B cell (primary cell): ENCODE data around the gene LRFN4. TPM values are rescaled to one million over a fixed set of nuclear protein-coding genes. Genes with fewer than 3 reads are reported as not detected.

Experiments used
- ATAC-seq: fragments of 200-7000 bp; cut with Tn5 transposase; one replicate; pipeline ENCODE4 v1.10.0; 2021; ENCODE audit warnings: low read depth, mild to moderate bottlenecking, moderate number of reproducible peaks, moderate library complexity
- CTCF ChIA-PET: fragments of 350-600 bp; sonication (Branson Sonifier 250); formaldehyde crosslinking; loops from one replicate; lab custom pipeline; 2021; ENCODE audit warnings: antibody characterized with exemption, inconsistent platforms; lab: Charles Lee
- POLR2A ChIA-PET: fragments of 350-600 bp; sonication (Branson Sonifier 250); formaldehyde crosslinking; loops from one replicate; lab custom pipeline; 2021; ENCODE audit warnings: antibody characterized with exemption; lab: Charles Lee
- DNase-seq: peaks from one replicate; pipeline ENCODE4 v3.0.0; 2013
- H2AFZ ChIP-seq: 2 replicates; pipeline ENCODE4 v1.6.1; 2012; ENCODE audit warnings: mild to moderate bottlenecking, low read depth, low read length; ENCODE audit not compliant: insufficient read depth, poor library complexity, severe bottlenecking
- H3K27ac ChIP-seq, 2 donors: 1 replicate in 1 of 2; 2 replicates in 1 of 2; pipeline ENCODE4 v1.5.1; 2012 to 2013; ENCODE audit warnings: low read length in 2 of 2, mild to moderate bottlenecking in 2 of 2, moderate library complexity in 1 of 2
- H3K27me3 ChIP-seq, 4 experiments: fragments of 200-600 bp in 1 of 4; sonication (generic) in 1 of 4; replicated peaks in 1 of 4; 1 replicate in 2 of 4; 2 replicates in 2 of 4; pipeline versions ENCODE4 v1.6.1 to v1.7.0; 2013 to 2016; ENCODE audit warnings: low read length in 3 of 4, mild to moderate bottlenecking in 2 of 4, mixed read lengths in 1 of 4, moderate library complexity in 1 of 4; ENCODE audit not compliant: insufficient read depth in 4 of 4, control insufficient read depth in 3 of 4; ENCODE audit errors: control extremely low read depth in 1 of 4
- H3K36me3 ChIP-seq, 2 experiments: replicated peaks in 1 of 2; 1 replicate in 1 of 2; 2 replicates in 1 of 2; pipeline versions ENCODE4 v1.6.1 to v1.7.1; 2013; ENCODE audit warnings: low read length in 1 of 2; ENCODE audit not compliant: insufficient read depth in 2 of 2, control insufficient read depth in 1 of 2; ENCODE audit errors: control extremely low read depth in 1 of 2, extremely low read depth in 1 of 2
- H3K4me1 ChIP-seq, 2 donors: fragments of 200-600 bp in 1 of 2; sonication (generic) in 1 of 2; 1 replicate in 1 of 2; 2 replicates in 1 of 2; pipeline versions ENCODE4 v1.5.1 to v1.6.1; 2013 to 2017; ENCODE audit warnings: low read length in 2 of 2; ENCODE audit not compliant: control insufficient read depth in 2 of 2, insufficient read depth in 2 of 2
- H3K4me2 ChIP-seq: replicated peaks from 2 replicates; pipeline ENCODE3; 2012; ENCODE audit warnings: mild to moderate bottlenecking, low read depth, low read length; ENCODE audit not compliant: poor library complexity, severe bottlenecking
- H3K4me3 ChIP-seq, 5 experiments: fragments of 200-600 bp in 1 of 5; sonication (generic) in 1 of 5; 1 replicate in 3 of 5; 2 replicates in 2 of 5; pipeline versions ENCODE4 v1.5.1 to v1.7.0; 2011 to 2016; ENCODE audit warnings: low read length in 4 of 5, mild to moderate bottlenecking in 4 of 5, low read depth in 2 of 5, control low read depth in 1 of 5, moderate library complexity in 1 of 5; ENCODE audit not compliant: insufficient read depth in 1 of 5; ENCODE audit errors: control extremely low read depth in 1 of 5, extremely low read depth in 1 of 5
- H3K79me2 ChIP-seq: fragments of 200-600 bp; sonication (generic); one replicate; pipeline ENCODE4 v1.6.0; 2016; ENCODE audit warnings: low read length; ENCODE audit not compliant: control insufficient read depth, insufficient read depth
- H3K9ac ChIP-seq: fragments of 200-600 bp; sonication (generic); 2 replicates; pipeline ENCODE4 v1.6.1; 2017; ENCODE audit warnings: mild to moderate bottlenecking, low read length, moderate library complexity
- H3K9me3 ChIP-seq, 3 donors: one replicate each; pipeline versions ENCODE4 v1.6.1 to v1.7.1; 2013; ENCODE audit warnings: low read length in 2 of 3; ENCODE audit not compliant: control insufficient read depth in 2 of 3, insufficient read depth in 1 of 3; ENCODE audit errors: control extremely low read depth in 1 of 3
- H4K20me1 ChIP-seq: 2 replicates; pipeline ENCODE4 v1.6.0; 2012; ENCODE audit warnings: mild to moderate bottlenecking, low read length; ENCODE audit not compliant: insufficient read depth, control insufficient read depth, poor library complexity, severe bottlenecking
- H3K27ac Mint-ChIP-seq: one replicate; pipeline ENCODE4 v1.8.0; 2021; ENCODE audit warnings: mixed read lengths
- H3K27me3 Mint-ChIP-seq: one replicate; pipeline ENCODE4 v1.8.0; 2021; ENCODE audit warnings: mixed read lengths
- H3K4me1 Mint-ChIP-seq: one replicate; pipeline ENCODE4 v1.8.0; 2021; ENCODE audit warnings: mixed read lengths
- H3K4me3 Mint-ChIP-seq: one replicate; pipeline ENCODE4 v1.8.0; 2021; ENCODE audit warnings: mixed read lengths
- H3K9me3 Mint-ChIP-seq: one replicate; pipeline ENCODE4 v1.8.0; 2022; ENCODE audit warnings: mixed read lengths; ENCODE audit not compliant: insufficient read depth
- CTCF ChIP-seq: fragments of 200-600 bp; IDR thresholded peaks from one replicate; pipeline ENCODE4 v1.8.0; 2022; ENCODE audit warnings: antibody characterized with exemption, mild to moderate bottlenecking
- EZH2 ChIP-seq: IDR thresholded peaks from 2 replicates; pipeline ENCODE4 v1.6.1; 2012; ENCODE audit warnings: borderline replicate concordance, low read depth, mild to moderate bottlenecking, moderate library complexity, low read length; ENCODE audit not compliant: insufficient read depth, poor library complexity, severe bottlenecking
- WGBS: methylation state at CpG from one replicate; pipeline ENCODE4 v1.1.5; 2013; ENCODE audit warnings: missing lambda C conversion rate; ENCODE audit not compliant: insufficient coverage; 5-methylcytosine and 5-hydroxymethylcytosine counted together
- intact Hi-C: fragments of 100-400 bp; cut with micrococcal nuclease; formaldehyde crosslinking; loops from one replicate; pipeline ENCODE4 v1.10.0; 2022
- polyA plus RNA-seq: library from polyadenylated mRNA; depleted of rRNA; stranded (reverse); fragments of >200 nt; gene quantifications from 2 replicates; pipeline ENCODE4 v1.2.3, GENCODE V29; 2012
- total RNA-seq, 2 donors: library from RNA; stranded (reverse); fragments of 120-200 nt in 1 of 2; gene quantifications; 1 replicate in 1 of 2; 2 replicates in 1 of 2; pipeline versions ENCODE4 v1.2.3 to v1.2.4, GENCODE V29; 2013 to 2022

The LRFN4 gene
- total and polyA plus RNA-seq, 2 donors (not counting 1 experiment from before 2014, with no cell fraction given) = 7.1 to 12.1 TPM

GRCh38 chr11:66857234-66857926 lies 516 bp downstream of the LRFN4 start:
- Histone ChIP-seq H3K27ac (no peak overlapping the region), H3K79me2 (no peaks in the 10 kb centered on the region), H4K20me1 (no peaks in the 10 kb centered on the region), H3K4me1 (peaks cover 5 to 13% of the 10 kb centered on the region in 2 donors), H2AFZ (peak overlapping the region; percentile 33), H3K9me3 (no peaks in the 10 kb centered on the region), H3K4me2 (peak overlapping the region; percentile 91), H3K36me3 (no peaks in the 10 kb centered on the region), H3K9ac (no peak overlapping the region), H3K4me3 (peak overlapping the region in 1 of 5 experiments; percentile 70), H3K27me3 (no peaks in the 10 kb centered on the region)
- intact Hi-C loops = no loop called here
- WGBS = 44% methylated on average over 40 of the region's 47 CpGs
- H3K9me3 Mint-ChIP-seq = no peaks in the 10 kb centered on the region
- peak overlapping the region; percentile 77 for H3K4me3 Mint-ChIP-seq
- CTCF ChIA-PET = no interaction called here
- H3K4me1 Mint-ChIP-seq = peaks cover 7% of the 10 kb centered on the region
- POLR2A ChIA-PET = no interaction called here
- no peak for TF ChIP-seq EZH2
- TF ChIP-seq CTCF = no peak
- ATAC-seq (no peak), DNase-seq (no peak)
- no peaks in the 10 kb centered on the region for H3K27me3 Mint-ChIP-seq
- H3K27ac Mint-ChIP-seq = peak overlapping the region; percentile 32

DNA sequence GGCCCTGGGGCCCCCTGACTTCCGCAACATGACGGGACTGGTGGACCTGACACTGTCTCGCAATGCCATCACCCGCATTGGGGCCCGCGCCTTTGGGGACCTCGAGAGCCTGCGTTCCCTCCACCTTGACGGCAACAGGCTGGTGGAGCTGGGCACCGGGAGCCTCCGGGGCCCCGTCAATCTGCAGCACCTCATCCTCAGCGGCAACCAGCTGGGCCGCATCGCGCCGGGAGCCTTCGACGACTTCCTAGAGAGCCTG lies 992 bp downstream of the LRFN4 start:
- WGBS = 97% methylated on average over 19 of the region's 19 CpGs
- Mint-ChIP-seq H3K4me1 (peaks cover 7% of the 10 kb centered on the region), H3K27ac (peak overlapping the region; percentile 10), H3K4me3 (peak overlapping the region; percentile 77), H3K27me3 (no peaks in the 10 kb centered on the region), H3K9me3 (no peaks in the 10 kb centered on the region)
- ATAC-seq (no peak), DNase-seq (no peak)
- H3K27ac ChIP-seq = no peak overlapping the region
- CTCF ChIA-PET = no interaction called here
- POLR2A ChIA-PET = no interaction called here
- H3K27me3 ChIP-seq = no peaks in the 10 kb centered on the region
- H2AFZ ChIP-seq = no peak overlapping the region
- H3K4me3 ChIP-seq = no peak overlapping the region
- intact Hi-C loops = no loop called here
- peaks cover 5 to 13% of the 10 kb centered on the region in 2 donors for H3K4me1 ChIP-seq
- H3K9ac ChIP-seq = no peak overlapping the region
- no peaks in the 10 kb centered on the region for H4K20me1 ChIP-seq
- H3K79me2 ChIP-seq = no peaks in the 10 kb centered on the region
- no peaks in the 10 kb centered on the region for H3K36me3 ChIP-seq
- no peaks in the 10 kb centered on the region for H3K9me3 ChIP-seq
- TF ChIP-seq CTCF (no peak), EZH2 (no peak)
- H3K4me2 ChIP-seq = no peak overlapping the region
